HG03460 (cell line): ENCODE data around the gene PPP1R15B.

Experiments
- ATAC-seq: cut with Tn5 transposase; IDR thresholded peaks from one replicate; pipeline ENCODE4 v1.9.1; 2021; ENCODE audit not compliant: unreplicated experiment

Gene PPP1R15B

GRCh38 chr1:204421441-204421840, 9.8 kb upstream of the PPP1R15B start:
- ATAC-seq, result no peak

- ATAC-seq, result no peak
Measured at GRCh38 chr1:204420039-204421004, 8.7 kb upstream of the PPP1R15B start.

- no peak for ATAC-seq
Measured at GRCh38 chr1:204419064-204419403, 7.4 kb upstream of the PPP1R15B start.

- ATAC-seq, result peak; percentile 50
Measured at GRCh38 chr1:204418174-204419063, 6.8 kb upstream of the PPP1R15B start.

GRCh38 chr1:204417074-204417997, 5.7 kb upstream of the PPP1R15B start:
- ATAC-seq, result no peak

GRCh38 chr1:204416589-204417073, 5.0 kb upstream of the PPP1R15B start:
- no peak for ATAC-seq

- no peak for ATAC-seq
Measured at GRCh38 chr1:204415351-204415750, 3.7 kb upstream of the PPP1R15B start.

GRCh38 chr1:204414016-204414415, 2.4 kb upstream of the PPP1R15B start:
- no peak for ATAC-seq

- ATAC-seq, result no peak
Measured at GRCh38 chr1:204413170-204413535, 1.5 kb upstream of the PPP1R15B start.

GRCh38 chr1:204410688-204411450, 748 bp downstream of the PPP1R15B start:
- peak; percentile 30 for ATAC-seq

- ATAC-seq, result no peak
Measured at GRCh38 chr1:204409836-204410687, 1.6 kb downstream of the PPP1R15B start.

- no peak for ATAC-seq
Measured at GRCh38 chr1:204409123-204409522, 2.5 kb downstream of the PPP1R15B start.

GRCh38 chr1:204408602-204409001, 3.0 kb downstream of the PPP1R15B start:
- no peak for ATAC-seq

GRCh38 chr1:204408074-204408507, 3.5 kb downstream of the PPP1R15B start:
- no peak for ATAC-seq

GRCh38 chr1:204407295-204407971, 4.2 kb downstream of the PPP1R15B start:
- no peak for ATAC-seq

GRCh38 chr1:204406621-204407020, 5.0 kb downstream of the PPP1R15B start:
- no peak for ATAC-seq

GRCh38 chr1:204405988-204406387, 5.6 kb downstream of the PPP1R15B start:
- no peak for ATAC-seq

- no peak for ATAC-seq
Measured at GRCh38 chr1:204404629-204405028, 7.0 kb downstream of the PPP1R15B start.
